Testis (tissue), 2 donors: ENCODE measurements around the gene SEMA4B.

Experiments used
- POLR2A ChIP-seq: fragments of 450-650 bp; IDR thresholded peaks from one replicate; pipeline ENCODE4 v1.6.1; 2017; ENCODE audit warnings: antibody characterized with exemption, mild to moderate bottlenecking, moderate library complexity
- TF ChIP-seq, protein P1 (sequence below), 3 experiments: fragments of 450-650 bp in 2 of 3; fragments of 200-600 bp in 1 of 3; sonication (generic) in 1 of 3; IDR thresholded peaks; one replicate each; pipeline ENCODE4 v1.5.1; 2016 to 2019; ENCODE audit warnings: antibody characterized with exemption in 3 of 3, mild to moderate bottlenecking in 2 of 3, moderate library complexity in 1 of 3

GRCh38 chr15:90266061-90266431, 64.9 kb downstream of the SEMA4B start:
- TF ChIP-seq, protein P1, sequence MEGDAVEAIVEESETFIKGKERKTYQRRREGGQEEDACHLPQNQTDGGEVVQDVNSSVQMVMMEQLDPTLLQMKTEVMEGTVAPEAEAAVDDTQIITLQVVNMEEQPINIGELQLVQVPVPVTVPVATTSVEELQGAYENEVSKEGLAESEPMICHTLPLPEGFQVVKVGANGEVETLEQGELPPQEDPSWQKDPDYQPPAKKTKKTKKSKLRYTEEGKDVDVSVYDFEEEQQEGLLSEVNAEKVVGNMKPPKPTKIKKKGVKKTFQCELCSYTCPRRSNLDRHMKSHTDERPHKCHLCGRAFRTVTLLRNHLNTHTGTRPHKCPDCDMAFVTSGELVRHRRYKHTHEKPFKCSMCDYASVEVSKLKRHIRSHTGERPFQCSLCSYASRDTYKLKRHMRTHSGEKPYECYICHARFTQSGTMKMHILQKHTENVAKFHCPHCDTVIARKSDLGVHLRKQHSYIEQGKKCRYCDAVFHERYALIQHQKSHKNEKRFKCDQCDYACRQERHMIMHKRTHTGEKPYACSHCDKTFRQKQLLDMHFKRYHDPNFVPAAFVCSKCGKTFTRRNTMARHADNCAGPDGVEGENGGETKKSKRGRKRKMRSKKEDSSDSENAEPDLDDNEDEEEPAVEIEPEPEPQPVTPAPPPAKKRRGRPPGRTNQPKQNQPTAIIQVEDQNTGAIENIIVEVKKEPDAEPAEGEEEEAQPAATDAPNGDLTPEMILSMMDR (IDR thresholded peaks at IDR 0.05), result no peak
- no peak for TF ChIP-seq POLR2A
